Tibial nerve (tissue), 4 donors: ENCODE measurements around the gene DNAJC10. TPM values are rescaled to one million over a fixed set of nuclear protein-coding genes. Genes with fewer than 3 reads are reported as not detected.
"Not testable (repeated sequence)": the region's sequence is repeated elsewhere in the genome, so short reads cannot be mapped to it uniquely, and the experiment has no call there.

Experiments used
- DNase-seq, 2 donors: peaks; one replicate each; pipeline ENCODE4 v3.0.0-alpha.2; 2019; ENCODE audit warnings: low spot score in 2 of 2
- H3K27ac ChIP-seq, 4 donors: fragments of 200-600 bp; sonication (generic) in 3 of 4; one replicate each; pipeline ENCODE4 v1.5.1; 2017 to 2019; ENCODE audit warnings: mild to moderate bottlenecking in 1 of 4
- H3K27me3 ChIP-seq, 2 donors: fragments of 200-600 bp; sonication (generic) in 1 of 2; one replicate each; pipeline versions ENCODE4 v1.5.1 to v1.6.0; 2017 to 2019
- H3K36me3 ChIP-seq, 3 donors: fragments of 200-600 bp; sonication (generic); one replicate each; pipeline ENCODE4 v1.5.1; 2018 to 2019
- H3K4me1 ChIP-seq, 4 donors: fragments of 200-600 bp; sonication (generic) in 3 of 4; one replicate each; pipeline ENCODE4 v1.5.1; 2017 to 2019
- H3K4me3 ChIP-seq, 4 donors: fragments of 200-600 bp; sonication (generic) in 3 of 4; one replicate each; pipeline ENCODE4 v1.5.1; 2017 to 2019; ENCODE audit warnings: mild to moderate bottlenecking in 1 of 4, moderate library complexity in 1 of 4
- H3K9me3 ChIP-seq, 4 donors: fragments of 200-600 bp; sonication (generic) in 3 of 4; one replicate each; pipeline ENCODE4 v1.5.1; 2017 to 2019
- EP300 ChIP-seq, 2 donors: sonication (generic); formaldehyde crosslinking; IDR thresholded peaks; one replicate each; pipeline ENCODE4 v1.6.1; 2017; ENCODE audit warnings: antibody characterized with exemption in 2 of 2, mild to moderate bottlenecking in 1 of 2
- POLR2A ChIP-seq, 2 donors: fragments of 450-650 bp; IDR thresholded peaks; one replicate each; pipeline ENCODE4 v1.6.1; 2017; ENCODE audit warnings: antibody characterized with exemption in 2 of 2, mild to moderate bottlenecking in 2 of 2, moderate library complexity in 2 of 2
- WGBS, 2 donors: methylation state at CpG; one replicate each; pipeline ENCODE4 v1.1.5; 2018; 5-methylcytosine and 5-hydroxymethylcytosine counted together
- total RNA-seq, 4 donors: library from RNA; depleted of rRNA; stranded (reverse); fragments of >200 nt; gene quantifications; one replicate each; pipeline ENCODE4 v1.1.0, GENCODE V29; 2016
- TF ChIP-seq, protein P1 (sequence below), 5 experiments: fragments of 200-600 bp in 3 of 5; fragments of 450-650 bp in 2 of 5; sonication (generic) in 3 of 5; IDR thresholded peaks; one replicate each; pipeline ENCODE4 v1.5.1; 2016 to 2019; ENCODE audit warnings: antibody characterized with exemption in 5 of 5, mild to moderate bottlenecking in 3 of 5, moderate library complexity in 2 of 5

DNAJC10 gene
- total RNA-seq, 4 donors from 2014 or later: 54.7 to 66.3 (median 62.0) TPM

DNA sequence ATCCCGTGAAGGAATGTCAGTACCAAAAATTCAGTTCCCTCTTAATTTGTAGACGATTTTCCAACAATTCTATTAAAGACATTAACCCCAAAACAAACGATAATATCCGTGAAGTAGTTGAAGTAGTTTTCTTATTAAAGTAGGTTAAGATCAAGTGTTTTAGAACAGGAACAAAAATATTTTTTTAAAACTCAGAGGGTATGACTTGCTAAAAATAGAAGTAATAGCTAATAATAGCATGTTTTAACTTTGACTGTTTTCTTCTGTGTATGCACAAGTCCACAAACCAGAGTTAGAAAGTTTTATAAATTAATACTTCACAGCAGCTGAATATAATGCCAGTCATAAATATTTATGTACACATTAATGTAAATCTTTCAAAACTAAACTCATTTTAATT is 2.4 kb downstream of the DNAJC10 start:
- TF ChIP-seq POLR2A (IDR thresholded peaks at IDR 0.05): no peak
- no peak for TF ChIP-seq EP300 (IDR thresholded peaks at IDR 0.05)
- H3K27ac ChIP-seq: no peak overlapping the region
- DNase-seq: no peak
- 51 to 60% methylated on average over 4 of the region's 4 CpGs for WGBS, 2 donors
- H3K9me3 ChIP-seq: no peaks in the 10 kb centered on the region
- H3K27me3 ChIP-seq: no peaks in the 10 kb centered on the region
- peaks cover 0 to 36% (median 0%) of the 10 kb centered on the region in 3 donors for H3K36me3 ChIP-seq
- peaks cover 0 to 24% (median 7%) of the 10 kb centered on the region in 4 donors for H3K4me1 ChIP-seq
- no peak overlapping the region for H3K4me3 ChIP-seq

DNA sequence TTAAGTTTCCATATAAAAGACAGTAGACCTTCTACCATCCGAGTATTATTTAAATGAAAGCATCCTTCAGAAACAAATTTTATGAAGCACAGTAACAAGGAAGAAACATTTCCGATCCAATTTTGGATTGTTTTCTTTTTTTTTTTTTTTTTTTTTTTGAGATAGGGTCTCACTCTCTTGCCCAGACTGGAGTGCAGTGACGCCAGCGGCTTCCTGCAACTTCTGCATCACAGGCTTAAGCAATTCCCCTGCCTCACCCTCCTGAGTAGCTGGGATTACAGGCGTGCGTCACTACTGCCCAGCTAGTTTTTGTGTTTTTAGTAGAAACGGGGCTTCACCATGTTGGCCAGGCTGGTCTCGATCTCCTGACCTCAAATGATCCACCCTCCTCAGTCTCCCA is 3.1 kb downstream of the DNAJC10 start:
- Histone ChIP-seq H3K4me1 (peaks cover 0 to 24% (median 7%) of the 10 kb centered on the region in 4 donors), H3K36me3 (peaks cover 0 to 41% (median 0%) of the 10 kb centered on the region in 3 donors)
- not testable (repeated sequence) for H3K27me3 ChIP-seq, DNase-seq, H3K9me3 ChIP-seq, H3K4me3 ChIP-seq, H3K27ac ChIP-seq
- WGBS, 2 donors: 91 to 92% methylated on average over 8 of the region's 8 CpGs

DNA sequence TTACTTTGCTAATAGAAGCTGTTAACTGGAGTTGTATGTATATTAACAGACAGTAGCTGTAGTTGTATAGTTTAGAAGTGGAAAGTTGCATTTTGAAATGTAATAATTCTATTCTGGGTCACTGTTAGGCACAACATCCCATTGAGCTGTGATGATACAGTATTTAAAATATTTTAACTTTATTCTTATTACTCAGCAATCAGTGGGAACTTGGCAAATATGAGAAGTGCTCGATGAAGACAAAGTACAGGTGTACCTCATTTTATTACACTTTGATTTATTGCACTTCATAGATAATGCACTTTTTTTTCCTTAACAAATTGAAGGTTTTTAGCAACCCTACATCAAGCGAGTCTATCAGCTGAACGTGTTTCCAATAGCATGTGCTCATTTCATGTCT is 8.6 kb downstream of the DNAJC10 start:
- no peak overlapping the region for H3K27ac ChIP-seq
- no peak for DNase-seq
- WGBS, 2 donors: 88% methylated on average over 3 of the region's 3 CpGs
- peaks cover 0 to 77% (median 0%) of the 10 kb centered on the region in 3 donors for H3K36me3 ChIP-seq
- H3K27me3 ChIP-seq: no peaks in the 10 kb centered on the region
- no peaks in the 10 kb centered on the region for H3K4me1 ChIP-seq
- no peak for TF ChIP-seq POLR2A (IDR thresholded peaks at IDR 0.05)
- TF ChIP-seq EP300 (IDR thresholded peaks at IDR 0.05): no peak
- TF ChIP-seq, protein P1, sequence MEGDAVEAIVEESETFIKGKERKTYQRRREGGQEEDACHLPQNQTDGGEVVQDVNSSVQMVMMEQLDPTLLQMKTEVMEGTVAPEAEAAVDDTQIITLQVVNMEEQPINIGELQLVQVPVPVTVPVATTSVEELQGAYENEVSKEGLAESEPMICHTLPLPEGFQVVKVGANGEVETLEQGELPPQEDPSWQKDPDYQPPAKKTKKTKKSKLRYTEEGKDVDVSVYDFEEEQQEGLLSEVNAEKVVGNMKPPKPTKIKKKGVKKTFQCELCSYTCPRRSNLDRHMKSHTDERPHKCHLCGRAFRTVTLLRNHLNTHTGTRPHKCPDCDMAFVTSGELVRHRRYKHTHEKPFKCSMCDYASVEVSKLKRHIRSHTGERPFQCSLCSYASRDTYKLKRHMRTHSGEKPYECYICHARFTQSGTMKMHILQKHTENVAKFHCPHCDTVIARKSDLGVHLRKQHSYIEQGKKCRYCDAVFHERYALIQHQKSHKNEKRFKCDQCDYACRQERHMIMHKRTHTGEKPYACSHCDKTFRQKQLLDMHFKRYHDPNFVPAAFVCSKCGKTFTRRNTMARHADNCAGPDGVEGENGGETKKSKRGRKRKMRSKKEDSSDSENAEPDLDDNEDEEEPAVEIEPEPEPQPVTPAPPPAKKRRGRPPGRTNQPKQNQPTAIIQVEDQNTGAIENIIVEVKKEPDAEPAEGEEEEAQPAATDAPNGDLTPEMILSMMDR (IDR thresholded peaks at IDR 0.05): no peak
- H3K4me3 ChIP-seq: no peak overlapping the region
- H3K9me3 ChIP-seq: no peaks in the 10 kb centered on the region

DNA sequence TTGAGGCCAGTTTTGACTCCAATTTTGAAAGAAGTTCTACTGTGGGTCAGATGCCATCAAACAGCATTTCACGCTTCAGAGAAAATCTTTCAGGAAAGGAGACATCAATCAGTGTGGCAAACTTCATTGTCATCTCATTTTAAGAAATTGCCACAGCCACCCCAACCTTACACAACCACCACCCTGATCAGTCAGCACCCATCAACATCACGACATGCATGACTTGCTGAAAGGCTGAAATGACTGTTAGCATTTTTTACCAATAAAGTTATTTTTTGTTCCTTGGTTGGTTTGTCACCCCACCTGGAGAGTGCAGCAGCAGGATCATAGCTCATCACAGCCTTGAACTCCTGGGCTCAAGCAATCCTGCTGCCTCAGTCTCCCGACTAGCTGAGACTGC is 10.4 kb downstream of the DNAJC10 start:
- Histone ChIP-seq H3K4me1 (no peaks in the 10 kb centered on the region), H3K9me3 (no peaks in the 10 kb centered on the region), H3K27ac (no peak overlapping the region), H3K27me3 (no peaks in the 10 kb centered on the region), H3K36me3 (peaks cover 0 to 72% (median 0%) of the 10 kb centered on the region in 3 donors), H3K4me3 (no peak overlapping the region)
- DNase-seq: no peak
- 90 to 96% methylated on average over 3 of the region's 3 CpGs for WGBS, 2 donors
- TF ChIP-seq POLR2A (IDR thresholded peaks at IDR 0.05) (no peak), EP300 (IDR thresholded peaks at IDR 0.05) (no peak)
- TF ChIP-seq, protein P1 (IDR thresholded peaks at IDR 0.05): no peak

DNA sequence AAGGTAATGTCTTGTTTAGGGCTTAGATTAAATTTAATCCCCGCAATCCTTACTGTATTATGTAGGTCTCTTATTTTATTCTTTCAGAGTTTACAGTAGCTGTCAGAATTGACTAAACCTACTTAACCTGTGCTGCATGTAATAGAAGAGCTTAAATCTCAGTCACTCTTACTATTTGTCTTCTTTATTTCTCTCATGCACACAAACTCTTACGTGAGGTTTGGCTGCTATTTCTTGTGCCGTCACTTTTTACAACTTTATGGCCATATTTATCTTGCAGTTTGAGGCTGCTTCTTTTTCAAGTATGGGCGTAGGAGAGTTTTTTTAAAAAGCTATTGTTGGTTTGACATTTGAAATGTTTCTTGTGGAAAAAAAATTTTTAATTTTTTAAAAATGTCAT is 12.0 kb downstream of the DNAJC10 start:
- 77 to 80% methylated on average over 4 of the region's 4 CpGs for WGBS, 2 donors
- no peak for DNase-seq
- peaks cover 0 to 73% (median 0%) of the 10 kb centered on the region in 3 donors for H3K36me3 ChIP-seq
- no peaks in the 10 kb centered on the region for H3K9me3 ChIP-seq
- no peak overlapping the region for H3K4me3 ChIP-seq
- TF ChIP-seq, protein P1 (IDR thresholded peaks at IDR 0.05): no peak
- TF ChIP-seq POLR2A (IDR thresholded peaks at IDR 0.05) (no peak), EP300 (IDR thresholded peaks at IDR 0.05) (no peak)
- H3K27ac ChIP-seq: no peak overlapping the region
- no peaks in the 10 kb centered on the region for H3K4me1 ChIP-seq
- H3K27me3 ChIP-seq: no peaks in the 10 kb centered on the region

DNA sequence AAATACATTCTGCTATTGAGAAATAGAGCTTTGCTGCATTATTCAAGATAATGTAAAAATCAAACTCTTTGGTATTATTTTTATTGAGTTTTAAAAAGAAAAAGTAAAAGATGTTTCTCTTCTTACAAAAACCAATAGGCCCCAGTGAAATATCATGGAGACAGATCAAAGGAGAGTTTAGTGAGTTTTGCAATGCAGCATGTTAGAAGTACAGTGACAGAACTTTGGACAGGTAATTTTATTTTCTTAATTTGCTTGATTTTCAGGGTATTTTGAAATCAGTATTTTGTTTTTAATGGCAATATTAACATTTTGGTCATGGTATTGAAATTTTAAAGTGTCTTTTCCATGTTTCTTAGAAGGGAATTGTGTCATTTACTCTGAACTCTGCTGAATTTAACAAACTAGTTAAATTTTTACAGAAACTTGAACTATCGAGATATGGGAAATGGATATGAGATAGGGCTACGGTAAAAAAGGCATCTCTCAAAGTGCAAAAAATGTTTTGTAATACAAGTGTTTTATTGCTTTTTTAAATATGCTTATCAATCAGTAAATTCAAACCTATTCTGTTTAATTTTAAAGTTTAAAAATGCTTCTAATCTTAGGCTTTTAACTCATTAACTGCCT is 13.8 kb downstream of the DNAJC10 start:
- DNase-seq: no peak
- Histone ChIP-seq H3K9me3 (no peaks in the 10 kb centered on the region), H3K36me3 (peaks cover 0 to 60% (median 0%) of the 10 kb centered on the region in 3 donors), H3K4me1 (no peaks in the 10 kb centered on the region), H3K27ac (no peak overlapping the region), H3K4me3 (no peak overlapping the region), H3K27me3 (no peaks in the 10 kb centered on the region)
- 92 to 94% methylated on average over 2 of the region's 2 CpGs for WGBS, 2 donors
- TF ChIP-seq, protein P1 (IDR thresholded peaks at IDR 0.05): no peak
- TF ChIP-seq EP300 (IDR thresholded peaks at IDR 0.05) (no peak), POLR2A (IDR thresholded peaks at IDR 0.05) (no peak)
